Measurements from ENCODE around the gene EHBP1L1. TPM values are rescaled to one million over a fixed set of nuclear protein-coding genes. Genes with fewer than 3 reads are reported as not detected.
"Not testable (repeated sequence)": the region's sequence is repeated elsewhere in the genome, so short reads cannot be mapped to it uniquely, and the experiment has no call there.

The EHBP1L1 gene
- total RNA-seq, 2 donors from 2014 or later, result 286 to 395 TPM

DNA sequence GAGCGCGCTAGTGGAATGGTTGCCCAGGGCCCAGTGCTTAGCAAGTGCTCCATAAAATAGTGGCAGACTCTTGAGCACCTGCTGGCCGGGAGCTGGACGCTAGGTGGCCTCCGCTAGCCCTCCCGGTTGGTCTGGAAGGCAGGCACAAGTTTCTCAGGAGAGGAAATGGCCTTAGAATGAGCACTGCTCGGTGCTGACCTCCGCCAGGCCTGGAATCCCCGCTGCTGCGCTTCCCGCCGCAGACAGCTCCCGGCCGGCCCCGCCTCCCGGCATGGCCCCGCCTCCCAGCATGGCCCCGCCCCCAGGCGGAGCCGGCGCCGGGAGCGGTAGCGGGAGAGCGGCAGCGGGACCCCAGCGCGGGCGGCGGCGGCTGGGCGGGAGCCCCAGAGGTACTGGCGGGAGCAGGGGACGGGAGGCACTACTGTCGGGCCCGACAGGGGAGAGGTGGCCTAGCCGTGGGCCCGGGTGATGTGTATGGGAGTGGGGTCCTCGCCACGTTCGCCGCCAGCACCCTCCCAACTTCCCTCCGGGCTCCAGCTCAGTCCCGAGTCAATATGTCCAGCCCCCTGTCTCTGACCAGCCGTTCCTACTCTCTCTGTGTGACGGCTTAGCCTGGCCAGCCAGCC lies 62.1 kb downstream of the EHBP1L1 start, which contains the start of gene SIPA1:
Gene SIPA1 (plus strand): TSS at position 308 of the 626 bp plus-strand sequence. CDS start 2,821 bp downstream, outside the sequence.
- peaks cover 23 to 40% of the 10 kb centered on the region in 2 donors for H3K4me1 ChIP-seq (ENCODE audit: control insufficient read depth in 1 of 2, low read depth in 2 of 2)
- DNase-seq (ENCODE audit: low spot score) (no peak), ATAC-seq (ENCODE audit: insufficient number of reproducible peaks, low FRiP score, low read depth) (peak; percentile 52)
- H3K36me3 ChIP-seq, result peaks cover 42% of the 10 kb centered on the region
- H3K27me3 ChIP-seq (replicated peaks; ENCODE audit: insufficient read depth), result no peaks in the 10 kb centered on the region
- TF ChIP-seq, protein P1, sequence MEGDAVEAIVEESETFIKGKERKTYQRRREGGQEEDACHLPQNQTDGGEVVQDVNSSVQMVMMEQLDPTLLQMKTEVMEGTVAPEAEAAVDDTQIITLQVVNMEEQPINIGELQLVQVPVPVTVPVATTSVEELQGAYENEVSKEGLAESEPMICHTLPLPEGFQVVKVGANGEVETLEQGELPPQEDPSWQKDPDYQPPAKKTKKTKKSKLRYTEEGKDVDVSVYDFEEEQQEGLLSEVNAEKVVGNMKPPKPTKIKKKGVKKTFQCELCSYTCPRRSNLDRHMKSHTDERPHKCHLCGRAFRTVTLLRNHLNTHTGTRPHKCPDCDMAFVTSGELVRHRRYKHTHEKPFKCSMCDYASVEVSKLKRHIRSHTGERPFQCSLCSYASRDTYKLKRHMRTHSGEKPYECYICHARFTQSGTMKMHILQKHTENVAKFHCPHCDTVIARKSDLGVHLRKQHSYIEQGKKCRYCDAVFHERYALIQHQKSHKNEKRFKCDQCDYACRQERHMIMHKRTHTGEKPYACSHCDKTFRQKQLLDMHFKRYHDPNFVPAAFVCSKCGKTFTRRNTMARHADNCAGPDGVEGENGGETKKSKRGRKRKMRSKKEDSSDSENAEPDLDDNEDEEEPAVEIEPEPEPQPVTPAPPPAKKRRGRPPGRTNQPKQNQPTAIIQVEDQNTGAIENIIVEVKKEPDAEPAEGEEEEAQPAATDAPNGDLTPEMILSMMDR (IDR thresholded peaks at IDR 0.05), result peak; percentile 26
- peak within 1 kb of the TSS; percentile 53 to 74 for H3K27ac ChIP-seq
- peak within 1 kb of the TSS; percentile 87 for H3K4me3 ChIP-seq
- no peaks in the 10 kb centered on the region for H3K9me3 ChIP-seq

DNA sequence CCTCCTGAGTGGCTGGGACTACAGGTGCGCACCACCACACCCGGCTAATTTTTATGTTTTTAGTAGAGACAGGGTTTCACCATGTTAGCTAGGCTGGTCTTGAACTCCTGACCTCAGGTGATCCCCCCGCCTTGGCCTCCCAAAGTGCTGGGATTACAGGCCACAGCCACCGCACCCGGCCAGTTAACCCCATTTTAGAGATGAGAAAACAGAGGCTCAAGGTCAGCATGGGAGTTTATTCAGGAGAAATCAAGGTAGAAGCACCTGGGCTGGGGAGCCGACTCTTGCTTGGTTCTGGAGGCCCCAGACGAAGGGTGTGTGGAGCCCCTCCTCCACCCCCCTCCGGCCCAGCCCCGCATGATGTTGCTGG lies 63.4 kb downstream of the EHBP1L1 start:
- not testable (repeated sequence) for H3K27me3 ChIP-seq (replicated peaks; ENCODE audit: insufficient read depth); ATAC-seq (ENCODE audit: insufficient number of reproducible peaks, low FRiP score, low read depth); DNase-seq (ENCODE audit: low spot score); H3K9me3 ChIP-seq
- H3K4me1 ChIP-seq (ENCODE audit: control insufficient read depth in 1 of 2, low read depth in 2 of 2), result peaks cover 23 to 40% of the 10 kb centered on the region in 2 donors
- peak overlapping the region in 1 of 2 donors; percentile 74 for H3K27ac ChIP-seq
- H3K4me3 ChIP-seq, result peak overlapping the region; percentile 87
- H3K36me3 ChIP-seq, result peaks cover 36% of the 10 kb centered on the region

DNA sequence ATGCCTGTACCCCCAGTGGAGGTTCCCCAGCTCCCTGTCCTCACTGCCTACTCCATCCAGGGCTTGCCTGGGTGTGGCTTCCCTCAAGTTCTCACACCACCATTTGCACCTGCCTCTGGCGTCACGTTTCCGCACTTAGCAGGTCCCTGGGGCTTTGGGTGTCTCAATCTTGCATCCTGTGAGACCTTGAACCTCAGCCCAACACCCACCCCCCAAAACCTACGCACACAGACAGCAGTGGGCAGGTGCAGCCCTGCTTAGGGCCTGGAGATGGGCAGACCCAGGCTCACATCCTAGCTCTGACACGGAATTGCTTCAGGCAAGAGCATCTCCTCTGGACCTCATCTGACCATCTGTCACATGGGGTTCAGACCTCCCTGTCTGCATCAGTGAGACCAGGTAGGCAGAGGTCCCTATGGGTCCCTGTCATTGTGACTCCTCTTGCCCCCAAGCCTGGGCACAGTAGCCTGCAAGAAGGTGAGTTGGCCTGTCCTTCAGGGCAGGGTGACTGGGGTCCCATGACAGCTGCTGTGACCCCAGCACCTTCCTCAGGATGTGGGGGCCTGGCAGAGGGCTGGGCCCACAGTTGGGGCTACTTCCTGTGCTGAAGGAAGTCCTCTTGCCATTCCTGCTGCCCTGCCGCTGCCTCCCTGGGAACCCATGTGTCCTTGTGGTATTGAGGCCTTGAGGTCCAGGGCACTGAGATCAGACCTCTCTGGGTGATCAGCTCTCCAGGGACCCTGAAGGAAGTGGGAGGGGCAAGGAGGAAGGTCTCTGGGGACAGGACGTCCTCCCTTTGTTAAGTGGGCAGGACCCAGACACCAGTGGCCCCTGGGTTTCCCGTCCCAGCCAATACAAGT lies 64.0 kb downstream of the EHBP1L1 start:
- peaks cover 32% of the 10 kb centered on the region for H3K36me3 ChIP-seq
- ATAC-seq (ENCODE audit: insufficient number of reproducible peaks, low FRiP score, low read depth) (no peak), DNase-seq (ENCODE audit: low spot score) (no peak)
- peak overlapping the region in 1 of 2 donors; percentile 74 for H3K27ac ChIP-seq
- TF ChIP-seq, protein P1 (IDR thresholded peaks at IDR 0.05), result no peak
- H3K27me3 ChIP-seq (replicated peaks; ENCODE audit: insufficient read depth), result no peaks in the 10 kb centered on the region
- H3K4me1 ChIP-seq (ENCODE audit: control insufficient read depth in 1 of 2, low read depth in 2 of 2), result peaks cover 23 to 40% of the 10 kb centered on the region in 2 donors
- H3K4me3 ChIP-seq, result peak overlapping the region; percentile 56
- H3K9me3 ChIP-seq, result no peaks in the 10 kb centered on the region

DNA sequence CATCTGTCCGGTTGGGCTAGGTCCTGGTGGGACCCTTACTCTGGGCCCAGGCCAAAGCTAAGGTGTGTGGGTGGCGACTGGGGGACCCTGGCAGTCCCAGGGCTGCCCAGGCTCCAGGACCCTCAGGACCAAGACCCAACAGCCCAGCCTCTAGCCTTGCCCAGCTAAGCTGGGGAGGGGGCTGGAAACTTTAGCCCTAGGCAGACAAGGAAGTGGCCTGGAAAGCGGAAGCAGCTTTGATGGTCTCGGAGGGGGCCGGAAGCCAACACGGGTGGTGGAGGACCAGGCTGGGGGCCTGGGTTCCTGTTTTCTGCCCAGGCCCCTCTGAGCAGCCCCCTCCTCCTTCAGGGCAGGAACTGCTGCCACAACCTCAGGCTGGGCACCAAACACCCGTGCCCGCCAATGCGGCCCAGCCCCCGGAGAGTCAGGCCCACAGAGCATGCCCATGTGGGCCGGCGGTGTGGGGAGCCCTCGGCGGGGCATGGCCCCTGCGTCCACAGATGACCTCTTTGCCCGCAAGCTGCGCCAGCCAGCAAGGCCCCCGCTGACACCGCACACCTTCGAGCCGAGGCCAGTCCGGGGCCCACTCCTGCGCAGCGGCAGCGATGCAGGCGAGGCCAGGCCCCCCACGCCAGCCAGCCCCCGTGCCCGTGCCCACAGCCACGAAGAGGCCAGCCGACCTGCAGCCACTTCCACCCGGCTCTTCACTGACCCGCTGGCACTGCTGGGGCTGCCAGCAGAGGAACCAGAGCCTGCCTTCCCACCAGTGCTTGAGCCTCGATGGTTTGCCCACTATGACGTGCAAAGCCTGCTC lies 64.8 kb downstream of the EHBP1L1 start:
- peaks cover 28% of the 10 kb centered on the region for H3K36me3 ChIP-seq
- peaks cover 23 to 40% of the 10 kb centered on the region in 2 donors for H3K4me1 ChIP-seq (ENCODE audit: control insufficient read depth in 1 of 2, low read depth in 2 of 2)
- TF ChIP-seq, protein P1 (IDR thresholded peaks at IDR 0.05), result no peak
- peak overlapping the region in 1 of 2 donors; percentile 71 for H3K27ac ChIP-seq
- no peak for ATAC-seq (ENCODE audit: insufficient number of reproducible peaks, low FRiP score, low read depth)
- H3K4me3 ChIP-seq, result peak overlapping the region; percentile 56
- no peaks in the 10 kb centered on the region for H3K27me3 ChIP-seq (replicated peaks; ENCODE audit: insufficient read depth)
- no peaks in the 10 kb centered on the region for H3K9me3 ChIP-seq
- DNase-seq (ENCODE audit: low spot score), result no peak

DNA sequence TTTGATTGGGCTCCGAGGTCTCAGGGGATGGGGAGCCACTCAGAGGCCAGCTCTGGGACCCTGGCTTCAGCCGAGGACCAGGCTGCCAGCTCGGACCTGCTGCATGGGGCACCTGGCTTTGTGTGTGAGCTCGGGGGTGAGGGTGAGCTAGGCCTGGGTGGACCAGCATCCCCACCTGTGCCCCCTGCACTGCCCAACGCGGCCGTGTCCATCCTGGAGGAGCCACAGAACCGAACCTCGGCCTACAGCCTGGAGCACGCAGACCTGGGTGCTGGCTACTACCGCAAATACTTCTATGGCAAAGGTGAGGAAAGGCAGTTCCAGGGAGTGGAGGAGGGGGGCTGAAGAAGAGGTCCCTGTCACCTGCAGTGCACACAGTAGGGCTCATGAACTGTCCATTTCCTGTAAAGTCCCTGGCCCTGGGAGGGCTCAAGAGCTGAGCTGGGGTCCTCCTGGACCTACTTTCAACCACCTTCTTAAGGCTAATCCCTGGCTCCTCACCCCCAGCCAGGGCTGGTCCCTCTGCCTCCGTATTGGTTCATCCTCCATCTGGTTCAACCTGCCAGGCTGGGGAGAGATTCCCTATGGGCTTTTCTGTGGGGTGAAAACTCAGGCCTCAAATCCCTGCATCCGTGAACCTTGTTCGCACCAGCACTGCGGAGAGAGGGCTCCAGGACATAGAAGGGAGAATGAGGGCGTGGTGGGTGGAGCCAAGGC lies 65.6 kb downstream of the EHBP1L1 start:
- H3K36me3 ChIP-seq, result peaks cover 25% of the 10 kb centered on the region
- ATAC-seq (ENCODE audit: insufficient number of reproducible peaks, low FRiP score, low read depth), result no peak
- peaks cover 23 to 40% of the 10 kb centered on the region in 2 donors for H3K4me1 ChIP-seq (ENCODE audit: control insufficient read depth in 1 of 2, low read depth in 2 of 2)

More for the DNA sequence above, 65.6 kb downstream of the EHBP1L1 start:
- Histone ChIP-seq H3K27ac (no peak overlapping the region), H3K9me3 (no peaks in the 10 kb centered on the region), H3K4me3 (peak overlapping the region; percentile 56), H3K27me3 (replicated peaks; ENCODE audit: insufficient read depth) (no peaks in the 10 kb centered on the region)
- no peak for DNase-seq (ENCODE audit: low spot score)
- TF ChIP-seq, protein P1 (IDR thresholded peaks at IDR 0.05), result no peak
